IMR-90 (cell line): Measurements from ENCODE around the gene GNB5. TPM values are rescaled to one million over a fixed set of nuclear protein-coding genes. Genes with fewer than 3 reads are reported as not detected.

ENCODE experiments used
- ATAC-seq: fragments of 200-7000 bp; cut with Tn5 transposase; 2 replicates; pipeline ENCODE4 v1.9.1; 2020; ENCODE audit warnings: low read depth, mild to moderate bottlenecking, moderate library complexity
- BruUV-seq: library from RNA; stranded (reverse); fragments of 400-500 nt; replicated peaks from 2 replicates; lab custom pipeline; 2021; lab: Mats Ljungman, UMichigan
- CTCF ChIA-PET: fragments of 300-600 bp; formaldehyde crosslinking; extraction: SDS; loops from one replicate; lab custom pipeline; 2021; ENCODE audit warnings: antibody characterized with exemption; lab: Yijun Ruan, JAX
- POLR2A ChIA-PET: fragments of 300-600 bp; sonication (Branson Sonifier 250); formaldehyde crosslinking; loops from one replicate; lab custom pipeline; 2022; ENCODE audit warnings: antibody characterized with exemption; ENCODE audit not compliant: unreplicated experiment; lab: Charles Lee
- DNase-seq: peaks from one replicate; pipeline ENCODE4 v3.0.0; 2013
- H2AFZ ChIP-seq: replicated peaks from 2 replicates; pipeline ENCODE3; 2013; ENCODE audit warnings: low read length, mild to moderate bottlenecking; ENCODE audit not compliant: poor library complexity
- H2AK5ac ChIP-seq: 2 replicates; pipeline ENCODE4 v1.6.1; 2013; ENCODE audit warnings: low read depth, low read length, inconsistent platforms
- H2AK9ac ChIP-seq: replicated peaks from 2 replicates; pipeline ENCODE3; 2013; ENCODE audit warnings: mild to moderate bottlenecking, low read depth, low read length, moderate library complexity; ENCODE audit not compliant: poor library complexity
- H2BK120ac ChIP-seq: 2 replicates; pipeline ENCODE4 v1.6.1; 2013; ENCODE audit warnings: low read depth, low read length, inconsistent platforms
- H2BK15ac ChIP-seq: 3 replicates; pipeline ENCODE4 v1.6.1; 2013; ENCODE audit warnings: low read depth, low read length, inconsistent platforms
- H2BK20ac ChIP-seq: 2 replicates; pipeline ENCODE4 v1.6.1; 2013; ENCODE audit warnings: low read depth, mild to moderate bottlenecking, inconsistent platforms, low read length, moderate library complexity
- H2BK5ac ChIP-seq: 2 replicates; pipeline ENCODE4 v1.6.1; 2013; ENCODE audit warnings: mild to moderate bottlenecking, low read depth, low read length, inconsistent platforms; ENCODE audit not compliant: poor library complexity, severe bottlenecking
- H3K14ac ChIP-seq: replicated peaks from 2 replicates; pipeline ENCODE4 v1.6.1; 2013; ENCODE audit warnings: low read depth, low read length, inconsistent platforms
- H3K18ac ChIP-seq: 2 replicates; pipeline ENCODE4 v1.6.1; 2013; ENCODE audit warnings: low read depth, low read length, control low read depth
- H3K23ac ChIP-seq: 2 replicates; pipeline ENCODE4 v1.6.1; 2013; ENCODE audit warnings: low read depth, low read length, inconsistent platforms
- H3K27ac ChIP-seq: 2 replicates; pipeline ENCODE4 v1.5.1; 2013; ENCODE audit warnings: mild to moderate bottlenecking, control low read depth, low read length; ENCODE audit not compliant: insufficient read depth
- H3K27me3 ChIP-seq: 2 replicates; pipeline ENCODE4 v1.6.1; 2013; ENCODE audit warnings: low read length; ENCODE audit not compliant: control insufficient read depth, insufficient read depth
- H3K36me3 ChIP-seq: 2 replicates; pipeline ENCODE4 v1.6.1; 2013; ENCODE audit warnings: low read length, mixed read lengths; ENCODE audit not compliant: control insufficient read depth, insufficient read depth
- H3K4ac ChIP-seq: 2 replicates; pipeline ENCODE4 v1.6.1; 2013; ENCODE audit warnings: low read depth, low read length, inconsistent platforms
- H3K4me1 ChIP-seq: 2 replicates; pipeline ENCODE4 v1.6.1; 2013; ENCODE audit warnings: low read length, mixed read lengths; ENCODE audit not compliant: control insufficient read depth, insufficient read depth
- H3K4me2 ChIP-seq: 2 replicates; pipeline ENCODE4 v1.6.1; 2013; ENCODE audit warnings: low read depth, mild to moderate bottlenecking, control low read depth, low read length, moderate library complexity
- H3K4me3 ChIP-seq: 2 replicates; pipeline ENCODE4 v1.5.1; 2013; ENCODE audit warnings: low read depth, mild to moderate bottlenecking, control low read depth, low read length, moderate library complexity; ENCODE audit not compliant: insufficient read depth
- H3K56ac ChIP-seq: 2 replicates; pipeline ENCODE4 v1.6.1; 2013; ENCODE audit warnings: low read length, inconsistent platforms; ENCODE audit not compliant: insufficient read depth; ENCODE audit errors: extremely low read depth
- H3K79me1 ChIP-seq, 2 experiments: 2 replicates each; pipeline ENCODE4 v1.6.1; 2013; ENCODE audit warnings: low read length in 2 of 2, inconsistent platforms in 1 of 2, low read depth in 1 of 2
- H3K9ac ChIP-seq: 2 replicates; pipeline ENCODE4 v1.6.1; 2013; ENCODE audit warnings: low read depth, low read length, control low read depth
- H3K9me1 ChIP-seq: 2 replicates; pipeline ENCODE4 v1.6.1; 2013; ENCODE audit warnings: low read length, inconsistent platforms; ENCODE audit not compliant: insufficient read depth
- H3K9me3 ChIP-seq: 2 replicates; pipeline ENCODE4 v1.6.1; 2013; ENCODE audit warnings: low read length; ENCODE audit not compliant: control insufficient read depth, insufficient read depth
- H4K20me1 ChIP-seq: 2 replicates; pipeline ENCODE4 v1.6.1; 2013; ENCODE audit warnings: low read length, inconsistent platforms; ENCODE audit not compliant: insufficient read depth
- H4K5ac ChIP-seq: 2 replicates; pipeline ENCODE4 v1.6.1; 2013; ENCODE audit warnings: mild to moderate bottlenecking, low read depth, low read length, control low read depth
- H4K8ac ChIP-seq, 2 experiments: 2 replicates each; pipeline ENCODE4 v1.6.1; 2013; ENCODE audit warnings: low read depth in 2 of 2, low read length in 2 of 2, control low read depth in 1 of 2, inconsistent platforms in 1 of 2
- H4K91ac ChIP-seq: 2 replicates; pipeline ENCODE4 v1.6.1; 2013; ENCODE audit warnings: low read depth, low read length, inconsistent platforms; ENCODE audit not compliant: insufficient read depth
- BHLHE40 ChIP-seq: fragments of 150-350 bp; IDR thresholded peaks from 2 replicates; pipeline ENCODE4 v1.6.1; 2016; ENCODE audit warnings: mild to moderate bottlenecking, low read depth, low read length
- CEBPB ChIP-seq: IDR thresholded peaks from 2 replicates; pipeline ENCODE4 v1.6.1; 2012; ENCODE audit warnings: low read depth, low read length, improper control_type of control experiment
- MAFK ChIP-seq: IDR thresholded peaks from 2 replicates; pipeline ENCODE4 v1.6.1; 2012; ENCODE audit warnings: low read depth, low read length, improper control_type of control experiment
- MXI1 ChIP-seq: IDR thresholded peaks from 2 replicates; pipeline ENCODE4 v1.6.1; 2012; ENCODE audit warnings: low read depth, mild to moderate bottlenecking, low read length, moderate library complexity, borderline replicate concordance
- POLR2A ChIP-seq: IDR thresholded peaks from 2 replicates; pipeline ENCODE4 v1.6.1; 2012; ENCODE audit warnings: mild to moderate bottlenecking, low read depth, low read length
- RCOR1 ChIP-seq: IDR thresholded peaks from 2 replicates; pipeline ENCODE4 v1.6.1; 2012; ENCODE audit warnings: mild to moderate bottlenecking, low read length, improper control_type of control experiment; ENCODE audit not compliant: insufficient replicate concordance
- RFX5 ChIP-seq: IDR thresholded peaks from 2 replicates; pipeline ENCODE4 v1.8.0; 2012; ENCODE audit warnings: low read depth, mild to moderate bottlenecking, low read length, moderate library complexity
- WGBS, 2 experiments: methylation state at CpG; one replicate each; pipeline versions ENCODE4 v1.1.5 to v1.1.7; 2013; ENCODE audit warnings: missing lambda C conversion rate in 2 of 2; ENCODE audit not compliant: insufficient read length in 1 of 2; ENCODE audit errors: extremely low coverage in 2 of 2; 5-methylcytosine and 5-hydroxymethylcytosine counted together
- dilution Hi-C: fragments of 300-500 bp; cut with HindIII; formaldehyde crosslinking; loops from one replicate; pipeline ENCODE4 v1.14.3; 2018; ENCODE audit warnings: low sequenced_read_pairs; ENCODE audit not compliant: unreplicated experiment
- in situ Hi-C: fragments of 300-500 bp; cut with MboI; formaldehyde crosslinking; loops from 3 replicates; pipeline ENCODE4 v1.14.3; 2019; ENCODE audit warnings: low sequenced_read_pairs, inconsistent platforms, mixed read lengths
- intact Hi-C: fragments of 100-400 bp; cut with micrococcal nuclease; formaldehyde crosslinking; loops from 2 replicates; pipeline ENCODE4 v1.10.0; 2022
- polyA plus RNA-seq, 3 experiments: library from polyadenylated mRNA; depleted of rRNA; stranded (reverse); fragments of >200 nt; gene quantifications; 2 replicates each; pipeline ENCODE4 v1.2.3, GENCODE V29; 2012; ENCODE audit warnings: low replicate concordance in 1 of 3
- total RNA-seq: library from RNA; depleted of rRNA; stranded (reverse); fragments of >200 nt; gene quantifications from 2 replicates; pipeline ENCODE4 v1.2.3, GENCODE V29; 2012
- TF ChIP-seq, protein P1 (sequence below): fragments of 150-350 bp; IDR thresholded peaks from 2 replicates; pipeline ENCODE4 v1.6.1; 2016; ENCODE audit warnings: low read depth, mild to moderate bottlenecking, low read length, moderate library complexity, borderline replicate concordance

The GNB5 gene
- total and polyA plus RNA-seq, 2 of the 4 experiments (the other 2 are of a cell fraction) = 27.7 to 33.2 TPM

DNA sequence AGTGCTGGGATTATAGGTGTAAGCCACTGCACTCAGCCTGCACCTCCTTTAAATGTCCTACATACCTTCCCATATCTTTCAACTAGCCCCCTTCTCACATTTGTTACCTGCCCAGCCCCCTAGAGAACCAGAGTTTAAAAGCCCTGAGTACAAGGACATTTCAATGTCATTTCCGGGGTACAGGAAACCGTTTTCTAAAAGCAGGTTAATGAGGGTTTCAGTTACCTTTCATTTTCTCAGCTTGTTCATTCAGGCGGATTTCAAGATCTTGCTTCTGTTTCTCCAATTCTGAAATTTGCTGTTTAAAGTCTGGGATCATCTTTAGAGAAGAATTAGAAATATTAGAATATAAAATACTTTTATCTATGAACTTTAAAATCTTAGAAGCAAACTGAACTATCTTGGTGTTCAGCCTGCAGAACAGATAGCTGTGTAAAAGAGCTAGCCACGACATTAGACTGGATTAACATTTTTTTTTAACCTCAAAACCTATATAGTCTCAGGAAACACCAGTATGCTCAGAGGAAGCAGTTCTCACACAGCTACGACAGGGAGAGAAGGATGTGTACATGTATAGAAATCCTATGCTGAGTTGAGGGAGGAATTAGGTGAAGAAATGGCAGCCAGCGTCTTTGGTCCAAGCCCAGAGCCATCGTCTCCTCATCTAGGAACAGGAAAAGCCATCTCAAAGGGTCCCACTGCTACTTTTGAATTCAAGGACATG lies 29.9 kb upstream of the GNB5 start:
- H4K8ac ChIP-seq = no peak overlapping the region
- H2BK5ac ChIP-seq = no peak overlapping the region
- POLR2A ChIA-PET = no interaction called here
- BruUV-seq = no TSS peak
- in situ Hi-C loops (no loop called here), intact Hi-C loops (loop anchor here (10.0 kb wide), 1 partner anchor 436 kb away; no protein-coding TSS in a partner anchor), dilution Hi-C loops (no loop called here)
- peaks cover 26% of the 10 kb centered on the region for H3K27me3 ChIP-seq
- H2AK9ac ChIP-seq = no peak overlapping the region
- no peaks in the 10 kb centered on the region for H3K36me3 ChIP-seq
- no peak overlapping the region for H2AK5ac ChIP-seq
- peaks cover 1% of the 10 kb centered on the region; the same call in 1 of the 2 replicates for H3K4me1 ChIP-seq
- no peak for TF ChIP-seq RFX5
- no peak for TF ChIP-seq RCOR1
- no peak for TF ChIP-seq MAFK
- no peak for TF ChIP-seq POLR2A
- TF ChIP-seq, protein P1, sequence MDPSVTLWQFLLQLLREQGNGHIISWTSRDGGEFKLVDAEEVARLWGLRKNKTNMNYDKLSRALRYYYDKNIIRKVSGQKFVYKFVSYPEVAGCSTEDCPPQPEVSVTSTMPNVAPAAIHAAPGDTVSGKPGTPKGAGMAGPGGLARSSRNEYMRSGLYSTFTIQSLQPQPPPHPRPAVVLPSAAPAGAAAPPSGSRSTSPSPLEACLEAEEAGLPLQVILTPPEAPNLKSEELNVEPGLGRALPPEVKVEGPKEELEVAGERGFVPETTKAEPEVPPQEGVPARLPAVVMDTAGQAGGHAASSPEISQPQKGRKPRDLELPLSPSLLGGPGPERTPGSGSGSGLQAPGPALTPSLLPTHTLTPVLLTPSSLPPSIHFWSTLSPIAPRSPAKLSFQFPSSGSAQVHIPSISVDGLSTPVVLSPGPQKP = no peak
- TF ChIP-seq MXI1 = no peak
- no peak for TF ChIP-seq CEBPB
- TF ChIP-seq BHLHE40 = no peak
- no peak overlapping the region for H3K4me3 ChIP-seq
- H3K9me3 ChIP-seq = no peaks in the 10 kb centered on the region
- CTCF ChIA-PET = no interaction called here
- no peaks in the 10 kb centered on the region for H3K9me1 ChIP-seq
- no peak overlapping the region for H3K27ac ChIP-seq
- H3K4me2 ChIP-seq = peak overlapping the region; percentile 80
- H3K9ac ChIP-seq = no peak overlapping the region
- H3K4ac ChIP-seq = no peak overlapping the region
- no peak overlapping the region for H4K91ac ChIP-seq
- H3K18ac ChIP-seq = no peak overlapping the region
- H2AFZ ChIP-seq = no peak overlapping the region
- DNase-seq (no peak), ATAC-seq (no peak)
- H3K56ac ChIP-seq = no peak overlapping the region
- no peak overlapping the region for H2BK15ac ChIP-seq
- H3K79me1 ChIP-seq = no peaks in the 10 kb centered on the region
- WGBS, 2 experiments = no CpG with 5 or more reads among the region's 7 CpGs
- no peak overlapping the region for H2BK20ac ChIP-seq
- H3K14ac ChIP-seq = no peak overlapping the region
- H3K23ac ChIP-seq = no peak overlapping the region
- H4K5ac ChIP-seq = no peak overlapping the region
- H2BK120ac ChIP-seq = no peak overlapping the region
- H4K20me1 ChIP-seq = no peaks in the 10 kb centered on the region
